Neural cell (in vitro differentiated cells): ENCODE data around the gene TRMT1L. TPM values are rescaled to one million over a fixed set of nuclear protein-coding genes. Genes with fewer than 3 reads are reported as not detected.
A peak's percentile ranks its signal among the peaks of the same experiment; 100 is the strongest.

Experiments
- H2AFZ ChIP-seq: fragments of 200-600, 300-800 bp; sonication (generic), shearing (Covaris generic); 2 replicates; pipeline ENCODE4 v1.6.0; 2014; ENCODE audit warnings: low read depth, mild to moderate bottlenecking, antibody characterized with exemption, low read length, moderate library complexity
- H3F3A ChIP-seq: fragments of 200-600 bp; shearing (Covaris generic); 2 replicates; pipeline ENCODE4 v1.6.1; 2016; ENCODE audit warnings: mild to moderate bottlenecking, moderate library complexity, mixed read lengths, antibody characterized with exemption, low read length; ENCODE audit not compliant: insufficient read depth, poor library complexity, severe bottlenecking
- H3K27ac ChIP-seq: fragments of 200-600, 300-800 bp; sonication (generic), shearing (Covaris generic); 2 replicates; pipeline ENCODE4 v1.5.1; 2014; ENCODE audit warnings: mild to moderate bottlenecking, low read length, moderate library complexity
- H3K27me3 ChIP-seq: fragments of 300-800, 200-600 bp; sonication (generic), shearing (Covaris generic); 2 replicates; pipeline ENCODE4 v1.6.0; 2014; ENCODE audit warnings: mild to moderate bottlenecking, low read depth, low read length, moderate library complexity; ENCODE audit not compliant: insufficient read depth
- H3K36me3 ChIP-seq: fragments of 300-800, 200-600 bp; sonication (generic), shearing (Covaris generic); 2 replicates; pipeline ENCODE4 v1.5.1; 2014; ENCODE audit warnings: mild to moderate bottlenecking, antibody characterized with exemption, low read length, moderate library complexity; ENCODE audit not compliant: insufficient read depth
- H3K4me2 ChIP-seq: fragments of 300-800, 200-600 bp; sonication (generic), shearing (Covaris generic); 2 replicates; pipeline ENCODE4 v1.6.0; 2014; ENCODE audit warnings: mild to moderate bottlenecking, low read length
- H3K4me3 ChIP-seq: fragments of 300-800, 200-600 bp; sonication (generic), shearing (Covaris generic); 2 replicates; pipeline ENCODE4 v1.5.1; 2014; ENCODE audit warnings: mild to moderate bottlenecking, low read length, moderate library complexity
- H3K79me2 ChIP-seq: fragments of 200-600 bp; shearing (Covaris generic); replicated peaks from 2 replicates; pipeline ENCODE4 v1.6.0; 2014; ENCODE audit warnings: mild to moderate bottlenecking, low read length, moderate library complexity; ENCODE audit not compliant: insufficient read depth
- H3K9ac ChIP-seq: fragments of 300-800, 200-600 bp; sonication (generic), shearing (Covaris generic); 2 replicates; pipeline ENCODE4 v1.6.1; 2016; ENCODE audit warnings: mild to moderate bottlenecking, low read length, mixed read lengths
- H3K9me2 ChIP-seq: fragments of 200-600 bp; shearing (Covaris generic); 2 replicates; pipeline ENCODE4 v1.6.1; 2016; ENCODE audit warnings: mild to moderate bottlenecking, low read length, mixed read lengths; ENCODE audit not compliant: insufficient read depth
- H3K9me3 ChIP-seq: fragments of 200-600, 300-800 bp; sonication (generic), shearing (Covaris generic); 2 replicates; pipeline ENCODE4 v1.6.1; 2016; ENCODE audit warnings: mild to moderate bottlenecking, mixed run types, low read length, moderate library complexity, mixed read lengths
- H4K20me1 ChIP-seq: fragments of 200-600 bp; shearing (Covaris generic); 2 replicates; pipeline ENCODE4 v1.6.1; 2016; ENCODE audit warnings: mild to moderate bottlenecking, mixed run types; ENCODE audit not compliant: insufficient read depth
- EP300 ChIP-seq: fragments of 450-650 bp; conservative IDR thresholded peaks from 2 replicates; pipeline ENCODE4 v1.6.1; 2014; ENCODE audit warnings: antibody characterized with exemption, mild to moderate bottlenecking, moderate library complexity; ENCODE audit not compliant: poor library complexity, severe bottlenecking
- EZH2 ChIP-seq: fragments of 200-600, 300-800 bp; shearing (Covaris generic), sonication (generic); IDR thresholded peaks from 2 replicates; pipeline ENCODE4 v1.6.1; 2014; ENCODE audit warnings: antibody characterized with exemption, low read length, borderline replicate concordance, mild to moderate bottlenecking; ENCODE audit not compliant: insufficient read depth, poor library complexity, severe bottlenecking
- MXI1 ChIP-seq: fragments of 450-650 bp; conservative IDR thresholded peaks from 2 replicates; pipeline ENCODE4 v1.6.1; 2014; ENCODE audit warnings: antibody characterized with exemption, mild to moderate bottlenecking; ENCODE audit not compliant: poor library complexity, severe bottlenecking
- POLR2AphosphoS5 ChIP-seq: IDR thresholded peaks from 2 replicates; pipeline ENCODE4 v1.6.1; 2012
- RAD21 ChIP-seq: fragments of 450-650 bp; conservative IDR thresholded peaks from 2 replicates; pipeline ENCODE4 v1.6.1; 2014; ENCODE audit warnings: antibody characterized with exemption, mild to moderate bottlenecking, moderate library complexity
- SMC3 ChIP-seq: fragments of 450-650 bp; conservative IDR thresholded peaks from 2 replicates; pipeline ENCODE4 v1.6.1; 2014; ENCODE audit warnings: antibody characterized with exemption, mild to moderate bottlenecking, moderate library complexity; ENCODE audit not compliant: poor library complexity
- TAF1 ChIP-seq: IDR thresholded peaks from 2 replicates; pipeline ENCODE4 v1.6.1; 2012; ENCODE audit warnings: low read depth
- polyA plus RNA-seq: library from polyadenylated mRNA; depleted of rRNA; stranded (reverse); fragments of >200 nt; gene quantifications from 2 replicates; pipeline ENCODE4 v1.2.3, GENCODE V29; 2014
- TF ChIP-seq, protein P1 (sequence below): fragments of 450-650 bp; IDR thresholded peaks from 2 replicates; pipeline ENCODE4 v1.5.1; 2014; ENCODE audit warnings: antibody characterized with exemption, mild to moderate bottlenecking, moderate library complexity; ENCODE audit not compliant: poor library complexity, severe bottlenecking
- TF ChIP-seq, protein P2 (sequence below): IDR thresholded peaks from 2 replicates; pipeline ENCODE4 v1.6.1; 2012; ENCODE audit warnings: borderline replicate concordance

TRMT1L gene
- polyA plus RNA-seq, 1 donor from 2014 or later, result 9.7 TPM

DNA sequence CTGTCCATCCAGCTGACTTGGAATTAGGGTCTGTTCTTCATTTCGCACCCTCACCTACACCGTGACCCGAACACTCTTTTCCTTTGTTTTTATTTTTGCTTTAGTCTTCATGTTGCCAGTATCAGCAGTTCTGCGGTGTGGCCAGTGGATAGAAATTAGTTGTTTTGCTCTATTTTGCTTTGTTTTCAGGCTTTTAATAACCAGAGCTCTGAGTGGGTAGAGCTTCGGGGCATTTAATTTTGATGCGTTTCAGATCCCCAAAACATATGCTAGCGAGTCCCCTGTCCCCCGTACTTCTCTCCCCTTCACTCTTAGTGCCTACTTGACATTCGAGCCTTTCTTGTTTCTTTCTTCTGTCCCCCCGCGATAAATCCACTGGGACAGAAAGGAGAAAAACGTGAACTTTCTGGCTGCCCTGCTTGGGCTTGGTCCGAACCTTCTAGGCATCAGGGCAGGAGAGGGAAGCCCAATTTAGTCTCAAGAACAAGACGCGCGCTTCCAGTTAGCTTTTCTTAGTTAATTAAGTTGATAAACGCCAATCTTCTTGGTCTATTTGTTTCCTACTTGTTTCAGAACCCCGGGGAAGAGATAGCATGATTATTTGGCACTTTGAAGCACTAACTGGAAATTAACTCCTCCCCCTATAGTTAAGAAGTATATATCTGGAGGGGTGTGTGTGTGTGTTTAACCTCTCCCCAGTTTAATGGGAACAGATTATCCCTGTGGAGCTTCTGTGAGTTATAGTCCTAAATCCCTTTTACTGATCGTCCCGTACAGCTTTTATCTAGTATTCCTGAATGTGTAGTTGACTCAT, 1.1 kb upstream of the TRMT1L start:
- peak overlapping the region; percentile 80 for H3K4me3 ChIP-seq
- H3K9me3 ChIP-seq, result no peaks in the 10 kb centered on the region
- H4K20me1 ChIP-seq, result no peaks in the 10 kb centered on the region
- peak overlapping the region; percentile 88 for H3K4me2 ChIP-seq
- peak overlapping the region; percentile 97 for H3K9ac ChIP-seq
- H3K27ac ChIP-seq, result no peak overlapping the region
- H3K79me2 ChIP-seq, result peaks cover 29% of the 10 kb centered on the region
- H3K36me3 ChIP-seq, result no peaks in the 10 kb centered on the region
- no peak for TF ChIP-seq EZH2
- TF ChIP-seq, protein P1, sequence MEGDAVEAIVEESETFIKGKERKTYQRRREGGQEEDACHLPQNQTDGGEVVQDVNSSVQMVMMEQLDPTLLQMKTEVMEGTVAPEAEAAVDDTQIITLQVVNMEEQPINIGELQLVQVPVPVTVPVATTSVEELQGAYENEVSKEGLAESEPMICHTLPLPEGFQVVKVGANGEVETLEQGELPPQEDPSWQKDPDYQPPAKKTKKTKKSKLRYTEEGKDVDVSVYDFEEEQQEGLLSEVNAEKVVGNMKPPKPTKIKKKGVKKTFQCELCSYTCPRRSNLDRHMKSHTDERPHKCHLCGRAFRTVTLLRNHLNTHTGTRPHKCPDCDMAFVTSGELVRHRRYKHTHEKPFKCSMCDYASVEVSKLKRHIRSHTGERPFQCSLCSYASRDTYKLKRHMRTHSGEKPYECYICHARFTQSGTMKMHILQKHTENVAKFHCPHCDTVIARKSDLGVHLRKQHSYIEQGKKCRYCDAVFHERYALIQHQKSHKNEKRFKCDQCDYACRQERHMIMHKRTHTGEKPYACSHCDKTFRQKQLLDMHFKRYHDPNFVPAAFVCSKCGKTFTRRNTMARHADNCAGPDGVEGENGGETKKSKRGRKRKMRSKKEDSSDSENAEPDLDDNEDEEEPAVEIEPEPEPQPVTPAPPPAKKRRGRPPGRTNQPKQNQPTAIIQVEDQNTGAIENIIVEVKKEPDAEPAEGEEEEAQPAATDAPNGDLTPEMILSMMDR, result no peak
- no peak for TF ChIP-seq SMC3
- TF ChIP-seq, protein P2, sequence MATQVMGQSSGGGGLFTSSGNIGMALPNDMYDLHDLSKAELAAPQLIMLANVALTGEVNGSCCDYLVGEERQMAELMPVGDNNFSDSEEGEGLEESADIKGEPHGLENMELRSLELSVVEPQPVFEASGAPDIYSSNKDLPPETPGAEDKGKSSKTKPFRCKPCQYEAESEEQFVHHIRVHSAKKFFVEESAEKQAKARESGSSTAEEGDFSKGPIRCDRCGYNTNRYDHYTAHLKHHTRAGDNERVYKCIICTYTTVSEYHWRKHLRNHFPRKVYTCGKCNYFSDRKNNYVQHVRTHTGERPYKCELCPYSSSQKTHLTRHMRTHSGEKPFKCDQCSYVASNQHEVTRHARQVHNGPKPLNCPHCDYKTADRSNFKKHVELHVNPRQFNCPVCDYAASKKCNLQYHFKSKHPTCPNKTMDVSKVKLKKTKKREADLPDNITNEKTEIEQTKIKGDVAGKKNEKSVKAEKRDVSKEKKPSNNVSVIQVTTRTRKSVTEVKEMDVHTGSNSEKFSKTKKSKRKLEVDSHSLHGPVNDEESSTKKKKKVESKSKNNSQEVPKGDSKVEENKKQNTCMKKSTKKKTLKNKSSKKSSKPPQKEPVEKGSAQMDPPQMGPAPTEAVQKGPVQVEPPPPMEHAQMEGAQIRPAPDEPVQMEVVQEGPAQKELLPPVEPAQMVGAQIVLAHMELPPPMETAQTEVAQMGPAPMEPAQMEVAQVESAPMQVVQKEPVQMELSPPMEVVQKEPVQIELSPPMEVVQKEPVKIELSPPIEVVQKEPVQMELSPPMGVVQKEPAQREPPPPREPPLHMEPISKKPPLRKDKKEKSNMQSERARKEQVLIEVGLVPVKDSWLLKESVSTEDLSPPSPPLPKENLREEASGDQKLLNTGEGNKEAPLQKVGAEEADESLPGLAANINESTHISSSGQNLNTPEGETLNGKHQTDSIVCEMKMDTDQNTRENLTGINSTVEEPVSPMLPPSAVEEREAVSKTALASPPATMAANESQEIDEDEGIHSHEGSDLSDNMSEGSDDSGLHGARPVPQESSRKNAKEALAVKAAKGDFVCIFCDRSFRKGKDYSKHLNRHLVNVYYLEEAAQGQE, result no peak
- TF ChIP-seq POLR2AphosphoS5, result no peak
- no peak for TF ChIP-seq TAF1
- no peak for TF ChIP-seq MXI1
- TF ChIP-seq EP300, result no peak
- TF ChIP-seq RAD21, result no peak
- no peaks in the 10 kb centered on the region for H3K9me2 ChIP-seq
- H3K27me3 ChIP-seq, result no peaks in the 10 kb centered on the region
- H2AFZ ChIP-seq, result peak overlapping the region; percentile 87
- no peaks in the 10 kb centered on the region for H3F3A ChIP-seq

- Histone ChIP-seq H2AFZ (peak overlapping the region; percentile 79), H3K79me2 (peaks cover 29% of the 10 kb centered on the region), H3K9me2 (no peaks in the 10 kb centered on the region), H3K36me3 (no peaks in the 10 kb centered on the region), H3K27ac (peak overlapping the region; percentile 98), H3K4me2 (peak overlapping the region; percentile 86), H3K9me3 (no peaks in the 10 kb centered on the region), H3K4me3 (peak overlapping the region; percentile 80), H4K20me1 (no peaks in the 10 kb centered on the region), H3K27me3 (no peaks in the 10 kb centered on the region), H3F3A (no peaks in the 10 kb centered on the region), H3K9ac (peak overlapping the region; percentile 97)
- TF ChIP-seq, protein P2, result peak; percentile 79
- TF ChIP-seq TAF1 (peak; percentile 64), EZH2 (no peak), SMC3 (no peak), POLR2AphosphoS5 (no peak), MXI1 (no peak), EP300 (no peak), RAD21 (no peak)
- TF ChIP-seq, protein P1, result no peak
These were observed 382 bp downstream of the TRMT1L start for GRCh38 chr1:185156288-185156853.
